ENCODE measurements around the gene KCNH8. TPM values are rescaled to one million over a fixed set of nuclear protein-coding genes. Genes with fewer than 3 reads are reported as not detected.

The KCNH8 gene
- total and polyA plus RNA-seq, 2 of the 4 experiments (the other 2 are of a cell fraction), result not detected

GRCh38 chr3:19124752-19125151 lies 23.6 kb upstream of the KCNH8 start:
- ATAC-seq (ENCODE audit: low read depth), result no peak
- dilution Hi-C loops (cut with HindIII; ENCODE audit: low sequenced_read_pairs, unreplicated experiment) (no loop called here), in situ Hi-C loops (cut with MboI; ENCODE audit: low sequenced_read_pairs) (no loop called here)

More at GRCh38 chr3:19124752-19125151, 23.6 kb upstream of the KCNH8 start:
- Histone ChIP-seq H2AFZ (replicated peaks; ENCODE audit: low read length, poor library complexity) (no peak overlapping the region), H3K4ac (ENCODE audit: low read depth, low read length) (no peak overlapping the region), H2BK15ac (ENCODE audit: low read depth, low read length) (no peak overlapping the region), H2BK5ac (ENCODE audit: low read depth, low read length, poor library complexity, severe bottlenecking) (no peak overlapping the region), H4K8ac (ENCODE audit: low read depth in 2 of 2, low read length in 2 of 2) (no peak overlapping the region), H2BK120ac (ENCODE audit: low read depth, low read length) (no peak overlapping the region), H4K91ac (ENCODE audit: insufficient read depth, low read depth, low read length) (no peak overlapping the region), H3K4me2 (ENCODE audit: low read depth, low read length) (no peak overlapping the region), H3K18ac (ENCODE audit: low read depth, low read length) (no peak overlapping the region), H3K79me1 (ENCODE audit: low read depth in 1 of 2, low read length in 2 of 2) (no peaks in the 10 kb centered on the region), H2AK5ac (ENCODE audit: low read depth, low read length) (no peak overlapping the region), H3K4me1 (ENCODE audit: control insufficient read depth, insufficient read depth, low read length) (no peaks in the 10 kb centered on the region), H3K9ac (ENCODE audit: low read depth, low read length) (no peak overlapping the region), H3K27me3 (ENCODE audit: control insufficient read depth, insufficient read depth, low read length) (no peaks in the 10 kb centered on the region), H4K5ac (ENCODE audit: low read depth, low read length) (no peak overlapping the region), H2AK9ac (replicated peaks; ENCODE audit: low read depth, low read length, poor library complexity) (no peak overlapping the region), H3K56ac (ENCODE audit: extremely low read depth, insufficient read depth, low read length) (no peak overlapping the region), H3K4me3 (ENCODE audit: insufficient read depth, low read depth, low read length) (no peak overlapping the region), H3K9me3 (ENCODE audit: control insufficient read depth, insufficient read depth, low read length) (no peaks in the 10 kb centered on the region; the same call in 1 of the 2 replicates), H2BK20ac (ENCODE audit: low read depth, low read length) (no peak overlapping the region), H3K14ac (replicated peaks; ENCODE audit: low read depth, low read length) (no peak overlapping the region), H4K20me1 (ENCODE audit: insufficient read depth, low read length) (no peaks in the 10 kb centered on the region), H3K36me3 (ENCODE audit: control insufficient read depth, insufficient read depth, low read length) (no peaks in the 10 kb centered on the region), H3K23ac (ENCODE audit: low read depth, low read length) (no peak overlapping the region), H3K9me1 (ENCODE audit: insufficient read depth, low read length) (no peaks in the 10 kb centered on the region), H3K27ac (ENCODE audit: insufficient read depth, low read length) (no peak overlapping the region)
- intact Hi-C loops (cut with micrococcal nuclease), result no loop called here
- ChIA-PET CTCF (no interaction called here), POLR2A (ENCODE audit: unreplicated experiment) (no interaction called here)
- TF ChIP-seq MAFK (IDR thresholded peaks at IDR 0.05; ENCODE audit: low read depth, low read length), result no peak
- peak; percentile 59 for TF ChIP-seq CEBPB (IDR thresholded peaks at IDR 0.05; ENCODE audit: low read depth, low read length)
- TF ChIP-seq, protein P1, sequence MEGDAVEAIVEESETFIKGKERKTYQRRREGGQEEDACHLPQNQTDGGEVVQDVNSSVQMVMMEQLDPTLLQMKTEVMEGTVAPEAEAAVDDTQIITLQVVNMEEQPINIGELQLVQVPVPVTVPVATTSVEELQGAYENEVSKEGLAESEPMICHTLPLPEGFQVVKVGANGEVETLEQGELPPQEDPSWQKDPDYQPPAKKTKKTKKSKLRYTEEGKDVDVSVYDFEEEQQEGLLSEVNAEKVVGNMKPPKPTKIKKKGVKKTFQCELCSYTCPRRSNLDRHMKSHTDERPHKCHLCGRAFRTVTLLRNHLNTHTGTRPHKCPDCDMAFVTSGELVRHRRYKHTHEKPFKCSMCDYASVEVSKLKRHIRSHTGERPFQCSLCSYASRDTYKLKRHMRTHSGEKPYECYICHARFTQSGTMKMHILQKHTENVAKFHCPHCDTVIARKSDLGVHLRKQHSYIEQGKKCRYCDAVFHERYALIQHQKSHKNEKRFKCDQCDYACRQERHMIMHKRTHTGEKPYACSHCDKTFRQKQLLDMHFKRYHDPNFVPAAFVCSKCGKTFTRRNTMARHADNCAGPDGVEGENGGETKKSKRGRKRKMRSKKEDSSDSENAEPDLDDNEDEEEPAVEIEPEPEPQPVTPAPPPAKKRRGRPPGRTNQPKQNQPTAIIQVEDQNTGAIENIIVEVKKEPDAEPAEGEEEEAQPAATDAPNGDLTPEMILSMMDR (conservative IDR thresholded peaks at IDR 0.05; ENCODE audit: low read depth, low read length), result no peak
- no peak for TF ChIP-seq MXI1 (IDR thresholded peaks at IDR 0.05; ENCODE audit: borderline replicate concordance, low read depth, low read length)
- TF ChIP-seq RFX5 (IDR thresholded peaks at IDR 0.05; ENCODE audit: low read depth, low read length), result no peak
- no peak for TF ChIP-seq SMC3 (IDR thresholded peaks at IDR 0.05; ENCODE audit: low read depth, low read length)
- no CpG with 5 or more reads among the region's 1 CpG for WGBS, 2 experiments (ENCODE audit: extremely low coverage in 2 of 2, insufficient read length in 1 of 2)
- no peak for DNase-seq
- no TSS peak for BruUV-seq (replicated peaks)
